ENCODE measurements around the gene BCAS3.

DNA sequence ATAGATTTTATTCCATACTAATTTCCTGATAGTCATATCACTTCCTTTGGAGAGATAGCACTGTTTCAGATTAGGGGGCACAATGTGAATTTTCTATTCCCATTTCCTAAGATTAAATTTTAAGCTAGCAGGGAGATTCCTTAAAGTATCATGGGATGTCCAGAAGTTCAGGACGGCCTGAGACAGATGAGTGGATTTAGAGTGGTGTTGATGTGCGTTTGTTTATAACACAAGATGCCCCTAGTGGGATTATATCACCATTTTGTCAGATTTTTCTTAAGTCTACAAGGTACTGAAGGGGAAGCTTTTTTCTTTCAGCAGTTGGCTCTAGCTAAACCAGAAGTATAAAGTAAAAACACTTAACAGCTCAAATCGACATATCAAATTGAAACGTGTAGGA, 538.4 kb downstream of the BCAS3 start:
- TF ChIP-seq, protein P1, sequence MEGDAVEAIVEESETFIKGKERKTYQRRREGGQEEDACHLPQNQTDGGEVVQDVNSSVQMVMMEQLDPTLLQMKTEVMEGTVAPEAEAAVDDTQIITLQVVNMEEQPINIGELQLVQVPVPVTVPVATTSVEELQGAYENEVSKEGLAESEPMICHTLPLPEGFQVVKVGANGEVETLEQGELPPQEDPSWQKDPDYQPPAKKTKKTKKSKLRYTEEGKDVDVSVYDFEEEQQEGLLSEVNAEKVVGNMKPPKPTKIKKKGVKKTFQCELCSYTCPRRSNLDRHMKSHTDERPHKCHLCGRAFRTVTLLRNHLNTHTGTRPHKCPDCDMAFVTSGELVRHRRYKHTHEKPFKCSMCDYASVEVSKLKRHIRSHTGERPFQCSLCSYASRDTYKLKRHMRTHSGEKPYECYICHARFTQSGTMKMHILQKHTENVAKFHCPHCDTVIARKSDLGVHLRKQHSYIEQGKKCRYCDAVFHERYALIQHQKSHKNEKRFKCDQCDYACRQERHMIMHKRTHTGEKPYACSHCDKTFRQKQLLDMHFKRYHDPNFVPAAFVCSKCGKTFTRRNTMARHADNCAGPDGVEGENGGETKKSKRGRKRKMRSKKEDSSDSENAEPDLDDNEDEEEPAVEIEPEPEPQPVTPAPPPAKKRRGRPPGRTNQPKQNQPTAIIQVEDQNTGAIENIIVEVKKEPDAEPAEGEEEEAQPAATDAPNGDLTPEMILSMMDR (IDR thresholded peaks at IDR 0.05; ENCODE audit: insufficient read depth, low read depth, low read length), result no peak
- no peak for TF ChIP-seq EZH2 (IDR thresholded peaks at IDR 0.05; ENCODE audit: insufficient read depth, low read length)
